NOMO-1 (cell line): ENCODE data around the gene DYNC1LI1.

Experiments
- DNase-seq, 2 experiments: peaks; one replicate each; lab custom pipeline; 2025; ENCODE audit not compliant: unreplicated experiment in 2 of 2; lab: John Stamatoyannopoulos, UW

DYNC1LI1 gene

GRCh38 chr3:32495085-32495484 lies 75.6 kb downstream of the DYNC1LI1 start:
- no peak for DNase-seq

GRCh38 chr3:32493437-32494414 lies 76.9 kb downstream of the DYNC1LI1 start:
- DNase-seq = no peak

DNA sequence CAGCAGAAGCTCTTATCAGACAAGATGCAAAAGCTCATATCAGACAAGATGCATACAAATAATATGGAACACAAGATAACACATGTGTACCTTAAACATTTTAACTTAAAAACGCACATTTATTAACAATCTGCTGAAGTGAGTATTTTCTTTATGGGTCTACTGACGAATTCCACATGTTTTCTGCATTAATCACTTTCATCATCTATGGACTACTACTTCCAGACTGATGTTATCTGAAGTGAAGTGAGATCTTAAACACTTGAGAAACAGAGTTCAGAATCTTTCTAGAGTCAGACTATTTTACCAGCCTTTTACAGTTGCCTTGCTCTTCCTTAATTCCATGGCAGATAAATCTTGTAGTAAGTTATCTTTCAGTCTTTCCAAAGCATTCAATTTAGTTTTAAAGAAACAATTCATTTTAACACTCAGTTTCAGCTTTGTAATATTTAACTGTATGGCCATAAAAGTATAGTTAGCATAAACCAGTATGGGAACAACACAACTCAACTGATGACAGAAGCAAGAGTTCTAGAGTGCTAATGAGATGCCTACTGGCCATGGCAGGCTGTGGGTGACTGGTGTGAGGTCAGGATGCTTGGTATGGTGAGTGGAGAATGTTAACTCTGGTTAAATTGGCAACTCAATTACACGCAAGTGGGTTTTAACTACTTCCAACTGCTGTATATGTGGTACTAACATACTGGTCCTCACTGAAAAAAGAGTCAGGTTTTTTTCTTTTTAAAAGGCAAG lies 77.8 kb downstream of the DYNC1LI1 start:
- no peak for DNase-seq

GRCh38 chr3:32488474-32489008 lies 82.1 kb downstream of the DYNC1LI1 start:
- DNase-seq = no peak

GRCh38 chr3:32487781-32488473 lies 82.7 kb downstream of the DYNC1LI1 start:
- DNase-seq = no peak

- DNase-seq = peak in 1 of 2 experiments; percentile 88
These were observed 86.2 kb downstream of the DYNC1LI1 start for GRCh38 chr3:32484436-32484835.

- no peak for DNase-seq
These were observed 86.9 kb downstream of the DYNC1LI1 start for GRCh38 chr3:32483772-32484171.

DNA sequence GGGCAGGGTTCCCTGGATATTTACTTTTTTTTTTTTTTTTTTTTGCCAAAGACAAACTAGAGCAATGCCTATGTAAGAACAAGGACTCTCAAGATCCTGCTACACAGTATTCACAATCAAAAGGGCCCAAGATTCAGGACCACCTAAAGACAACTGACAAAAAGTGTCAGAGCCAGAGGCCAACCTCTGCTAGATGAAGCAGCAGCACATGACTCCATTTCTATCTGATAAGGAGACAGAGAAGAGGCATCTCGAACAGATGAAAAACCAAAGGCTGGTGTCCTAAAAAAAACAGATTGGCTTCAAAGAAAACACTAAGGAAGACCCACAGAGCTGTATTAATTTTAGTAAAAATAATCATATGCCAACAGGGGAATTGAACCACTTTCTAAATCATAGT lies 88.0 kb downstream of the DYNC1LI1 start:
- DNase-seq = no peak

GRCh38 chr3:32481791-32482631 lies 88.6 kb downstream of the DYNC1LI1 start:
- no peak for DNase-seq

DNA sequence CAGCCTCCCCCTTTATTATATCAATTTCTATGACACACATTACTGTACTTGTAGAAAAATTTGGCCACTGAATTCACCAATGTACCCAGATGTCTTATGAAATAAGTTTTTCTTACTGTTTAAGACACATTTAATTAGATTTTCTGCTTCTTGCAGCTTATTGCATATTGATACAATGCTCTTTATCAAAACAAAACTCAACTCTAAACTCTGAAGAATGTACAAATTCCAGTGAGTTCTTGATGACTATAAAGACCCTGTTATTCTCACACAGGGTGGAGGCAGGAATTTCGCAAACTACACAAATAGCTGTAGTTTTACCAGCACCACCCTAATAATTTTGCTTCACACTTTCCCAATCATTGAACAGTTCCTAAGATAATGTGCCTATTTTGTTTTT lies 90.1 kb downstream of the DYNC1LI1 start:
- DNase-seq = no peak
